Measurements from ENCODE around the gene CEP72.

- TF ChIP-seq EZH2 (IDR thresholded peaks at IDR 0.05; ENCODE audit: insufficient read depth, poor library complexity, severe bottlenecking) = no peak
- no peak for TF ChIP-seq EZH2phosphoT487 (IDR thresholded peaks at IDR 0.05; ENCODE audit: insufficient read depth, low read depth)
Measured at GRCh38 chr5:570886-571285, 41.3 kb upstream of the CEP72 start.

Data from GM23248 (cell line).